IPS DF 6.9 (cell line): ENCODE results near the gene LINGO4.

Experiments
- DNase-seq: peaks from one replicate; pipeline ENCODE4 v3.0.0-alpha.2; 2013; ENCODE audit warnings: low read depth, low spot score
- H3K27ac ChIP-seq: one replicate; pipeline ENCODE4 v1.5.1; 2013; ENCODE audit warnings: low read length, control low read depth
- H3K27me3 ChIP-seq: 2 replicates; pipeline ENCODE4 v1.6.1; 2013; ENCODE audit warnings: mild to moderate bottlenecking, low read length; ENCODE audit not compliant: control insufficient read depth, insufficient read depth
- H3K36me3 ChIP-seq: 2 replicates; pipeline ENCODE4 v1.6.1; 2013; ENCODE audit warnings: low read length; ENCODE audit not compliant: control insufficient read depth, insufficient read depth
- H3K4me1 ChIP-seq: 2 replicates; pipeline ENCODE4 v1.6.1; 2013; ENCODE audit warnings: low read length; ENCODE audit not compliant: control insufficient read depth, insufficient read depth
- H3K4me3 ChIP-seq: 2 replicates; pipeline ENCODE4 v1.5.1; 2013; ENCODE audit warnings: mild to moderate bottlenecking, low read length
- H3K9me3 ChIP-seq: 2 replicates; pipeline ENCODE4 v1.6.1; 2013; ENCODE audit warnings: low read length, inconsistent platforms; ENCODE audit not compliant: control insufficient read depth, insufficient read depth
- WGBS: extraction: QIAGEN DNeasy Blood & Tissue Kit; methylation state at CpG from one replicate; pipeline ENCODE4 v1.1.7; 2013; ENCODE audit warnings: mixed read lengths, missing lambda C conversion rate; ENCODE audit not compliant: insufficient read length, insufficient coverage; 5-methylcytosine and 5-hydroxymethylcytosine counted together

Gene LINGO4

GRCh38 chr1:151825751-151826660 is 20.8 kb upstream of the LINGO4 start:
- no CpG with 5 or more reads among the region's 21 CpGs for WGBS
- no peak for DNase-seq
- no peak overlapping the region for H3K4me3 ChIP-seq
- H3K27me3 ChIP-seq = no peaks in the 10 kb centered on the region
- H3K9me3 ChIP-seq = no peaks in the 10 kb centered on the region
- no peaks in the 10 kb centered on the region for H3K36me3 ChIP-seq
- no peak overlapping the region for H3K27ac ChIP-seq
- peaks cover 20% of the 10 kb centered on the region for H3K4me1 ChIP-seq

- Histone ChIP-seq H3K4me3 (no peak overlapping the region), H3K27ac (no peak overlapping the region), H3K9me3 (no peaks in the 10 kb centered on the region), H3K4me1 (peaks cover 17% of the 10 kb centered on the region), H3K27me3 (no peaks in the 10 kb centered on the region), H3K36me3 (no peaks in the 10 kb centered on the region)
- no CpG with 5 or more reads among the region's 9 CpGs for WGBS
- DNase-seq = no peak
Observed at GRCh38 chr1:151825204-151825603, 20.0 kb upstream of the LINGO4 start.

GRCh38 chr1:151823175-151823574 is 18.0 kb upstream of the LINGO4 start:
- H3K36me3 ChIP-seq = no peaks in the 10 kb centered on the region
- no CpG with 5 or more reads among the region's 8 CpGs for WGBS
- no peak overlapping the region for H3K27ac ChIP-seq
- H3K4me3 ChIP-seq = no peak overlapping the region
- DNase-seq = no peak
- H3K27me3 ChIP-seq = no peaks in the 10 kb centered on the region
- peaks cover 13% of the 10 kb centered on the region for H3K4me1 ChIP-seq
- H3K9me3 ChIP-seq = no peaks in the 10 kb centered on the region

DNA sequence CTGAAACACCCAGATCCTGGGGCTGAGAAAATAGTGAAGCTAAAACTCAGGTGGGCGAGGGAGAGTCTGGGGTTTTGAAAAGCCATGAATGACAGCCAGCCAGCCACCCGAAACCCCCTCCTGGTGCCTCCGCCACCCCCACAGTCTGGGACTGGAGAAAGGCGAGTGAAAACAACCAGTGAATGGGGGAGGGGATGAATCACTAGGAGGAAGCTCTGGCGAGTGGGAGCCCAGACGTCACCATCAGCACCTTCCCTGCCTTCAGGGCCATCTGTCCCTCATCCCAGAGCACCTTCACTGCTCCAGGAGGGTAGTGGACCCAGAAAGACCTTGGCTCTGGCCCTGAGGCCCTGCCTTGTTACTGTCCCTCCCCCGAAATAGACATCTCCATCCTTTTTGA is 17.2 kb upstream of the LINGO4 start:
- DNase-seq = no peak
- H3K4me3 ChIP-seq = no peak overlapping the region
- H3K9me3 ChIP-seq = no peaks in the 10 kb centered on the region
- no peaks in the 10 kb centered on the region for H3K36me3 ChIP-seq
- H3K27me3 ChIP-seq = no peaks in the 10 kb centered on the region
- no CpG with 5 or more reads among the region's 7 CpGs for WGBS
- H3K27ac ChIP-seq = no peak overlapping the region
- H3K4me1 ChIP-seq = peaks cover 9% of the 10 kb centered on the region

GRCh38 chr1:151820940-151821339 is 15.7 kb upstream of the LINGO4 start:
- Histone ChIP-seq H3K4me1 (peaks cover 7% of the 10 kb centered on the region), H3K27me3 (no peaks in the 10 kb centered on the region)
- no CpG with 5 or more reads among the region's 2 CpGs for WGBS

DNA sequence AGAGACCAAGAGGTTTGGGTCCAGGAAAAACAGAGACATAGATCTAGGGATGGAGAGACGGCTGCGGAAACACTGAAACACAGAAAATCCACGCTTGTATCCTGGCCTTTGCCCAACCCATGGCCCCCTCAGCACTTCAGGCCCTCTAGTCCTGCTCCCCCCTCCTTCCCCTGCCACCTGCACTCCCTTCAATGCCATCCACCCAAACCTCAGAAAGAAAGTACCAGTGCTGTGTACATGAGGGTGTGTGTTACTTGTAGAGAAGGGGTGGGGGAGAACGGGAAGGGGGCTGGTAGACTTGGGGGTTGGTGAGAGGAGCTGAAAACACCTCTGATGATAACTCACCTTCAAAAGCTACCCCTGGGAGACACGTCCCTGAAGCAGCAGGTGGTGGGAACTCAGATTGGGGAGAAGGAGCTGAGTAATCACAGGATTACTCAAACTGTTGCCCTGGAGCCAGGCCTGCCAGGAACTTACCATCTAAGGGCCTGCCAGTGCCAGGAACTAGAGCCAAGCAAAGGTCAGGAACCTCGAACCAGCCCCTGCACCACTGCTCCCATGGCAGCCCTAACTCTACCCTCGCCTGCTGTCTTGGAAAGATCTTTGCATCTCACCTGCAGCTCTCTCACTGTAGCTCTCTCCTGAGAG is 14.9 kb upstream of the LINGO4 start:
- Histone ChIP-seq H3K9me3 (no peaks in the 10 kb centered on the region), H3K4me1 (peaks cover 4% of the 10 kb centered on the region; the same call in 1 of the 2 replicates), H3K27me3 (no peaks in the 10 kb centered on the region), H3K27ac (no peak overlapping the region), H3K36me3 (no peaks in the 10 kb centered on the region), H3K4me3 (no peak overlapping the region)
- whole genome bisulfite sequencing = no CpG with 5 or more reads among the region's 7 CpGs
- DNase-seq = no peak

More at GRCh38 chr1:151820940-151821339, 15.7 kb upstream of the LINGO4 start:
- no peaks in the 10 kb centered on the region for H3K36me3 ChIP-seq
- DNase-seq = no peak
- no peak overlapping the region for H3K4me3 ChIP-seq
- H3K9me3 ChIP-seq = no peaks in the 10 kb centered on the region
- H3K27ac ChIP-seq = no peak overlapping the region

DNA sequence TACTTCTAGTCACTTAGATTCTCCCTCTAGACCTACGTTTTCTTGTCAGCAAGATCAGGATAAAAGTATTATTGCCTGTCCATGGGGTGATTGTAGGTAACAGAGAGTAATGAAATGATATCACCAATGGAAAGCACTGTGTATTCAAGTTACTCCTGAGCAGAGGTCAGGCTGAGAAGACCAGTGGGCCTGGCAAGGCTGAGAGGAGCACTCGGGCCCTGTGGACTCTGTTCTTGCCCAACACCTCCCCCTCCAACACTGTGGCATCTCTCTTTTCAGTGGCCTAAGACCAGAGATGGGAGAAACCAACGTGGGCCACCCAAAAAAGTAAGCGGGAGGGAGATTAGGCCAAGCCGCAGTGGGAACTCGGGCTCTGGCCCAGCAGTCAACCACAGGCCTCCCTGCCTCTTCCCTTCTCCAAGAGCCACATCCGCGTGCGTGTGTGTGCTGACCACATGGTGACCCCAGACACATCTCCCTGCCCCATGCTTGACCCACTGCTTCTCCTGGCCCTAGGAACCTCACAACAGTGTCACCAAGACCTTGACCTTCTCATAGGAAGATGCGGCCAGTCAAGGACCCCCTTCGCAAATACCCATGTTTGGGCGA is 14.1 kb upstream of the LINGO4 start:
- H3K27me3 ChIP-seq = no peaks in the 10 kb centered on the region
- DNase-seq = no peak
- H3K36me3 ChIP-seq = no peaks in the 10 kb centered on the region
- no CpG with 5 or more reads among the region's 12 CpGs for WGBS
- H3K9me3 ChIP-seq = no peaks in the 10 kb centered on the region
- H3K27ac ChIP-seq = no peak overlapping the region
- no peak overlapping the region for H3K4me3 ChIP-seq
- peaks cover 4% of the 10 kb centered on the region; the same call in 1 of the 2 replicates for H3K4me1 ChIP-seq

- H3K4me1 ChIP-seq = peaks cover 2% of the 10 kb centered on the region; the same call in 1 of the 2 replicates
Observed at GRCh38 chr1:151817353-151817730, 12.1 kb upstream of the LINGO4 start.

DNA sequence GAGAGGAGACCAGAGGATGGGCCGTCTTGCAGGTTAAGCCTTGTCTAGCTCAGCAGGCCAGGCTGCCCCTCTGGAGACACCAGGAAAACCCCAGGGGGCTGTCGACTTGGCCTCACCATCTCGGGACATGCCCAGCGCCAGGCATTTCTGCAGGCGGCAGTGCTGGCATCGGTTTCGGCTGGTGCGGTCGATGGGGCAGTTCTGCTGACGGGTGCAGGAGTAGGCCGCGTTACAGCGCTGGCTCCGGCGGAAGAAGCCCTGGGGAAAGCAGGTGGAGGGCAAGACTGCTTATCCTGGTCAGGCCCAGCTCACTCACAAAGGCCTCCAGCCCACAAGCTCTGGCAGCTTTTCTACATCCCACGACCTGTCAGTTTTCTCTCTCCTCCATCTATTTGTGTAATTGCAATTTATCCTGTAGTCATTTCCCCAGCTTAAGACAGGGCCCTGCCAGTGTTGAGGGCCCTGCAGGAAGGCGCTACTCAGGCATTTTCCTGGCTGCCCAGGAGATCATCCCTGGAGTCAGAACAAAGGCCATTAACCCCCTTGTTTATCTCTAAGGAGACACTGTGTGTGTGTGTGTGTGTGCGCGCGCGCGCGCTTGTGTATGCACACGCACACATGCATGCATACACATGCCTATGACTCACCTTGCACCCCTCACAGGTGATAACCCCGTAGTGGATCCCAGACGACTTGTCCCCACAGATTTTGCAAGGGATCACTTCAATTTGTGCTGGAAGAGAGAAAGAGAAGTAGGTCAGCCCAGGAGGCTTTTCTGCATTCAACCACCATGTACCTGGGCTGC is 11.5 kb upstream of the LINGO4 start:
- no CpG with 5 or more reads among the region's 26 CpGs for WGBS
- H3K27ac ChIP-seq = no peak overlapping the region
- no peak overlapping the region for H3K4me3 ChIP-seq
- no peaks in the 10 kb centered on the region for H3K36me3 ChIP-seq
- DNase-seq = no peak
- no peaks in the 10 kb centered on the region for H3K9me3 ChIP-seq
- no peaks in the 10 kb centered on the region for H3K4me1 ChIP-seq
- H3K27me3 ChIP-seq = no peaks in the 10 kb centered on the region

More at GRCh38 chr1:151817353-151817730, 12.1 kb upstream of the LINGO4 start:
- no peaks in the 10 kb centered on the region for H3K36me3 ChIP-seq
- DNase-seq = no peak
- H3K4me3 ChIP-seq = no peak overlapping the region
- WGBS = no CpG with 5 or more reads among the region's 7 CpGs
- H3K27me3 ChIP-seq = no peaks in the 10 kb centered on the region
- H3K27ac ChIP-seq = no peak overlapping the region
- no peaks in the 10 kb centered on the region for H3K9me3 ChIP-seq
